Activated naive CD8-positive, alpha-beta T cell treated with anti-CD3 and anti-CD28 coated beads for 36 hours (primary cell): ENCODE data around the gene CHST12. TPM values are rescaled to one million over a fixed set of nuclear protein-coding genes. Genes with fewer than 3 reads are reported as not detected.
"Not testable (repeated sequence)": the region's sequence is repeated elsewhere in the genome, so short reads cannot be mapped to it uniquely, and the experiment has no call there.

ENCODE experiments used
- DNase-seq: peaks from one replicate; pipeline ENCODE4 v3.0.0; 2021
- H3K27ac Mint-ChIP-seq: one replicate; pipeline ENCODE4 v1.8.0; 2022; ENCODE audit warnings: mild to moderate bottlenecking, moderate library complexity, mixed read lengths
- H3K27me3 Mint-ChIP-seq: one replicate; pipeline ENCODE4 v1.8.0; 2022; ENCODE audit warnings: mild to moderate bottlenecking, mixed read lengths
- H3K36me3 Mint-ChIP-seq: one replicate; pipeline ENCODE4 v1.8.0; 2021; ENCODE audit warnings: mild to moderate bottlenecking, mixed read lengths
- H3K4me1 Mint-ChIP-seq: one replicate; pipeline ENCODE4 v1.8.0; 2021; ENCODE audit warnings: mixed read lengths
- H3K4me3 Mint-ChIP-seq: one replicate; pipeline ENCODE4 v1.8.0; 2022; ENCODE audit warnings: mild to moderate bottlenecking, moderate library complexity, mixed read lengths
- H3K9me3 Mint-ChIP-seq: one replicate; pipeline ENCODE4 v1.8.0; 2022; ENCODE audit warnings: mixed read lengths
- total RNA-seq, 2 experiments: library from RNA; stranded (reverse); gene quantifications; one replicate each; pipeline ENCODE4 v1.2.3, GENCODE V29; 2021

CHST12 gene
- total RNA-seq, 2 experiments from 2014 or later, result 3.1 to 3.2 TPM

DNA sequence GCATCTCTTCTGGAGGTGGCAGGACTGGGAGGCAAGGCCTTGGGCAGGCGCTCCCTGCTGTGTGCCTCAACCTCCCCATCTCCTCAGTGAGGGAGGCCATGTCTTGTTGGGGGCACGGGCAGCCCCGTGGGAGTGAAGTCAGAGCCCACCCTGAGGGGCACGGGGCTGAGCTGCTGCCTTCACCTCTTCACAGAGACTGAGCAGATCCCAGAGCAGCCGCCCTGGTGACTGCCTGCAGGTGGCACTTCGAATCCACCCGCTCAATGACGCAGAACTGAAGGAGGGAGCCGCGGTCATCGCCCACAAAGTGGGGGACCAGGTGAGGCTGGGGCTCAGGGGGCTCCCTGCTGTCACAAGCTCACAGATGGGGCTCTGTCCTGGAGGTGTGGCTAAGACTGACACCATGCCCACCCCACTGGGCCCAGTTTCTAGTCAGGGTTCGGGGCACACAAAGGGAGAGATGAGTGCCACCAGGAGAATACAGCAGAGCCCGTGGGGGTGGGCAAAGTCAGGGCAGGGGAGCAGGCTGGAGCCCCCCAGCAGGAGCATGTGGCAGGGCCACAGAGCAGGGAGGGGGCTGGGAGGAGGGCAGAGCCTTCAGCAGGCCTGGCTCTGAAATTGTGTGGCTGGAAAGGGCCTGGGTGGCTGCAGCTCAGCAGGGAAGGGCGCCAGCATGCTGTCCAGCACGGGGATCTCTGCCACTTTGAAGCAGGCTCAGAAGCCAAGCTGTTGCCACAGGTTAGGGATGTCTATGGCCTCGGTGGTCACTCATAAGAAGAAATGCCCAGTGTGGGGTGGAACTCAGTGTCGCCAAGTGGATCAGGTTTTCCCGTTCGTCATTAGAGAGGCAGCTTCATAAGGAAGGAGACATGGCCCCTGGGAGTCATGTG is 18.8 kb upstream of the CHST12 start:
- H3K9me3 Mint-ChIP-seq, result no peaks in the 10 kb centered on the region
- H3K27ac Mint-ChIP-seq, result no peak overlapping the region
- no peaks in the 10 kb centered on the region for H3K4me1 Mint-ChIP-seq
- no peak for DNase-seq
- no peaks in the 10 kb centered on the region for H3K27me3 Mint-ChIP-seq
- no peak overlapping the region for H3K4me3 Mint-ChIP-seq
- H3K36me3 Mint-ChIP-seq, result peaks cover 21% of the 10 kb centered on the region

- H3K4me3 Mint-ChIP-seq, H3K9me3 Mint-ChIP-seq, H3K27me3 Mint-ChIP-seq, DNase-seq, H3K4me1 Mint-ChIP-seq, H3K27ac Mint-ChIP-seq: not testable (repeated sequence)
- H3K36me3 Mint-ChIP-seq, result peaks cover 12% of the 10 kb centered on the region
Observed at GRCh38 chr7:2386122-2386521, 17.3 kb upstream of the CHST12 start.

DNA sequence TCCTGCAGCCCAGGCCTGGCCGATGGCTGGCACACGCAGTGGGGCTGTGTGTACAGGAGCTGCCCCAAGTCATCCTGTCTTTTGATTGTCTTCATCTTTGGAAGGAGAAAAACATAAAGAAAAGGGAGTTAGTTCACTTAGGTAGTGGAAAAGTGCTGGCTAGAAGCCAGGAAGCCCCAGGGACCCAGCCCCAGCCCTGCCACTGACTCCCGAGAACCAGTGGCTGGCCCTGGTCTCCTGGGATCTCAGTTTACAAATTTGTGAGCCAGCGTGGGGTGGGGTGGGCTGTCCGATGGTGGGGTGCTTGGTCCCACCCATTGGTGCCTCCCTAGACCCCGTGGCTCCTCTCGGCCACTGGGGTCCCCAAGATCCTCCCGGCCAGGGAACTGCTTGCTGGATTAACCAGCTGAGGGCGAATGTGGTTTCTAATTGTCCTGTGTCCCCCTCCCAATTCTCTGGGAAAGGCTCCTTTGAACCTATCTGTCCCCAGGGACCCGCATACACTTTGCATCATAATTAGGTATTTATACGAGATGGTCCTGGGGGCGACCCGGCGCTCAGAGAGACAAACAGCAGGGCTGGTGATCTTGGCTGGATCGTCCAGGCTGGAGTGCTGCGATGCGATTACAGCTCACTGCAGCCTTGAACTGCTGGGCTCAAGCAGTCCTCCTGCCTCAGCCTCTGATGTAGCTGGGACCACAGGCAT is 16.3 kb upstream of the CHST12 start:
- no peak for DNase-seq
- Mint-ChIP-seq H3K27ac (no peak overlapping the region), H3K4me3 (no peak overlapping the region), H3K27me3 (no peaks in the 10 kb centered on the region), H3K36me3 (peaks cover 6% of the 10 kb centered on the region), H3K9me3 (no peaks in the 10 kb centered on the region), H3K4me1 (no peaks in the 10 kb centered on the region)

- H3K9me3 Mint-ChIP-seq, result no peaks in the 10 kb centered on the region
- H3K4me1 Mint-ChIP-seq, result no peaks in the 10 kb centered on the region
- no peaks in the 10 kb centered on the region for H3K27me3 Mint-ChIP-seq
- peaks cover 6% of the 10 kb centered on the region for H3K36me3 Mint-ChIP-seq
- no peak for DNase-seq
- H3K27ac Mint-ChIP-seq, result no peak overlapping the region
- H3K4me3 Mint-ChIP-seq, result no peak overlapping the region
Observed at GRCh38 chr7:2387897-2388636, 15.3 kb upstream of the CHST12 start.

DNA sequence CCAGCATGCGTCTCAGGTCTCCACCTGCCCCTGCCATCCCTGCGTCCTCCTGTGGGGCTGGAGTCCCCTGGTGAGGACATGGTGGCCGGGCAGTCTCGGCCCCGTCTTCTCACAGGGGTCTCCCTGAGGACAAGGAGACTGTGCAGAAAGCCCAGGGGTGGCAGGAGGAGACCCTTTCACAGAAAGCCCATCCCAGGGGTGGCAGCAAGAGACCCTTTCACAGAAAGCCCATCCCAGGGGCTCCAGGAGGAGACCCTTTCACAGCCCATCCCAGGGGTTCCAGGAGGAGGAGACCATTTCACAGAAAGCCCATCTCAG is 14.8 kb upstream of the CHST12 start:
- Mint-ChIP-seq H3K4me3 (no peak overlapping the region), H3K27ac (no peak overlapping the region)

DNA sequence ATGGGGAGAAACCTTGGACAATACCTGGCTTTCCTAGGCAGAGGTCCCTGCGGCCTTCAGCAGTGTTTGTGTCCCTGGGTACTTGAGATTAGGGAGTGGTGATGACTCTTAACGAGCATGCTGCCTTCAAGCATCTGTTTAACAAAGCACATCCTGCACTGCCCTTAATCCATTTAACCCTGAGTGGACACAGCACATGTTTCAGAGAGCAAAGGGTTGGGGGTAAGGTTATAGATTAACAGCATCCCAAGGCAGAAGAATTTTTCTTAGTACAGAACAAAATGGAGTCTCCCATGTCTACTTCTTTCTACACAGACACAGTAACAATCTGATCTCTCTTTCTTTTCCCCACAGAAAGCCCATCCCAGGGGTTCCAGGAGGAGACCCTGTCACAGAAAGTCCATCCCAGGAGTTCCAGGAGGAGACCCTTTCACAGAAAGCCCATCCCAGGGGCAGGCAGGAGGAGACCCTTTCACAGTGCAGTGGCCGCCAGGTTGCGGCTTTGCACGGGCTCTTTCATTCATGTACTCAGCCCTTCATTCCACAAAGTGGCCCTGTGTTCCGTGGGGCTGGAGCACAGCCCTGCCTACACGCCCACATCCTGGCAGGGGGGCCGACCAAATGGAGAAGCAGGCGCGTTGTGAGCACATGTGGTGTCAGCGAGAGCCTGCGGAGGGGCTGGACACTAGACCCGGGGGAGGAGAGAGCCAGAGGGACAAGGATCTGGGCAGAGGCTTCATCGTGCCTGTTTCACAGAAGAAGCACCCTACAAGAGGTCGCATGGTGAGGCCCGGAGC is 13.2 kb upstream of the CHST12 start:
- not testable (repeated sequence) for H3K4me3 Mint-ChIP-seq, H3K36me3 Mint-ChIP-seq, H3K9me3 Mint-ChIP-seq, H3K27me3 Mint-ChIP-seq, H3K4me1 Mint-ChIP-seq, DNase-seq, H3K27ac Mint-ChIP-seq

More for the DNA sequence above, 14.8 kb upstream of the CHST12 start:
- Mint-ChIP-seq H3K4me1 (no peaks in the 10 kb centered on the region), H3K27me3 (no peaks in the 10 kb centered on the region), H3K9me3 (no peaks in the 10 kb centered on the region), H3K36me3 (peaks cover 6% of the 10 kb centered on the region)
- DNase-seq, result no peak

DNA sequence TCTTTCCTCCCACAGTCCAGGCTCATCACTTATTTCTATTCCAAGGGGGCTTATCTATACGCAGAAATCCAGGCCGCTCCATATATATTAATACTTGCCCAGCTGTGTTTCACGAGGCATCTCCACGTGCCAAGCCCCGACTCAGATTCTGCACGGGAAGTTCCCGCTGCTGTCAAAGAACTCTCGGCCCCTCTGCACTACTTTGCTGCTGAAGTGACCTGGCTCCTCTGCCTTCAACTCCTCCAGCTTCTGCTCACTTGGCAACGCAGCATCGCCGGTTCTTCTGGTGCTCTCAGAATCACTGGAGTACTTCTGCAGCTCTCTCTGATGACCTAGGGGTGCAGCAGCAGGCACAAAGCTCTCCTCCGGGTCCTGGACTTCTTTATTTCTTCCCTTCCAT is 9.7 kb upstream of the CHST12 start:
- Mint-ChIP-seq H3K36me3 (no peaks in the 10 kb centered on the region), H3K4me1 (no peaks in the 10 kb centered on the region), H3K4me3 (no peak overlapping the region), H3K9me3 (no peaks in the 10 kb centered on the region), H3K27ac (no peak overlapping the region), H3K27me3 (no peaks in the 10 kb centered on the region)
- DNase-seq, result no peak

DNA sequence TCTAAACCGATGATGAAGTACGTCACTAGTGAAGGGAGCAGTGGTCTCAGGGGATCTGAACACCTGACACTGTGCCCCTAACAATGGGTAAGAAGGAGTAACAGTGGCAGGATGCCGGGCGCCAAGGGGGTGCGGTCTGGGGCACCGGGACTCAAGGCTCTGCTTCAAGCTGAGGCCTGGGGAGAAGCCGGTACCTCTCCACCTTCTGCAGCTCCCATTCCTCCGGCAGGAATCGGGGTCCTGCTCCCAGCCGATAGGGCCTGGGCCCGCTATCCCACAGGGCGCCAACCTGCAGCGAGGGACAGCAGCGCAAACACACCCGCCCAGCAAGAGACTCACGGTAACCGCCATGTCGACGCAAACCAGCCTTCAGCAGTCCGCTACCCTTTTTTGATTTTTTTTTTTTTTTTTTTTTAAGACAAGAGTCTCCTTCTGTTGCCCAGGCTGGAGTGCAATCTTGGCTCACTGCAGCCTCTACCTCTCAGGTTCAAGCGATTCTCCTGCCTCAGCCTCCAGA is 8.8 kb upstream of the CHST12 start:
- H3K9me3 Mint-ChIP-seq, result no peaks in the 10 kb centered on the region
- no peak for DNase-seq
- no peaks in the 10 kb centered on the region for H3K27me3 Mint-ChIP-seq
- H3K27ac Mint-ChIP-seq, result no peak overlapping the region
- H3K4me3 Mint-ChIP-seq, result no peak overlapping the region
- peaks cover 5% of the 10 kb centered on the region for H3K4me1 Mint-ChIP-seq
- no peaks in the 10 kb centered on the region for H3K36me3 Mint-ChIP-seq

GRCh38 chr7:2398506-2398905 is 4.9 kb upstream of the CHST12 start:
- H3K27me3 Mint-ChIP-seq, result no peaks in the 10 kb centered on the region
- no peak overlapping the region for H3K27ac Mint-ChIP-seq
- H3K9me3 Mint-ChIP-seq, result no peaks in the 10 kb centered on the region
- peaks cover 21% of the 10 kb centered on the region for H3K4me1 Mint-ChIP-seq
- H3K36me3 Mint-ChIP-seq, result no peaks in the 10 kb centered on the region
- DNase-seq, result no peak
- no peak overlapping the region for H3K4me3 Mint-ChIP-seq

GRCh38 chr7:2399848-2400587 is 3.4 kb upstream of the CHST12 start:
- peaks cover 4% of the 10 kb centered on the region for H3K36me3 Mint-ChIP-seq
- peaks cover 2% of the 10 kb centered on the region for H3K9me3 Mint-ChIP-seq
- no peak overlapping the region for H3K4me3 Mint-ChIP-seq
- peak overlapping the region; percentile 48 for H3K27ac Mint-ChIP-seq
- no peaks in the 10 kb centered on the region for H3K27me3 Mint-ChIP-seq
- peak; percentile 48 for DNase-seq
- peaks cover 30% of the 10 kb centered on the region for H3K4me1 Mint-ChIP-seq

GRCh38 chr7:2402687-2403013 is 761 bp upstream of the CHST12 start:
- no peaks in the 10 kb centered on the region for H3K27me3 Mint-ChIP-seq
- no peak for DNase-seq
- H3K9me3 Mint-ChIP-seq, result peaks cover 4% of the 10 kb centered on the region
- H3K27ac Mint-ChIP-seq, result peak overlapping the region; percentile 62
- H3K4me1 Mint-ChIP-seq, result peaks cover 49% of the 10 kb centered on the region
- peak overlapping the region; percentile 79 for H3K4me3 Mint-ChIP-seq
- peaks cover 7% of the 10 kb centered on the region for H3K36me3 Mint-ChIP-seq

GRCh38 chr7:2403718-2404648 is 572 bp downstream of the CHST12 start:
- peak overlapping the region; percentile 75 for H3K4me3 Mint-ChIP-seq
- peak; percentile 44 for DNase-seq
- peaks cover 4% of the 10 kb centered on the region for H3K9me3 Mint-ChIP-seq
- H3K27ac Mint-ChIP-seq, result peak overlapping the region; percentile 86
- H3K36me3 Mint-ChIP-seq, result peaks cover 7% of the 10 kb centered on the region
- no peaks in the 10 kb centered on the region for H3K27me3 Mint-ChIP-seq
- H3K4me1 Mint-ChIP-seq, result peaks cover 56% of the 10 kb centered on the region

DNA sequence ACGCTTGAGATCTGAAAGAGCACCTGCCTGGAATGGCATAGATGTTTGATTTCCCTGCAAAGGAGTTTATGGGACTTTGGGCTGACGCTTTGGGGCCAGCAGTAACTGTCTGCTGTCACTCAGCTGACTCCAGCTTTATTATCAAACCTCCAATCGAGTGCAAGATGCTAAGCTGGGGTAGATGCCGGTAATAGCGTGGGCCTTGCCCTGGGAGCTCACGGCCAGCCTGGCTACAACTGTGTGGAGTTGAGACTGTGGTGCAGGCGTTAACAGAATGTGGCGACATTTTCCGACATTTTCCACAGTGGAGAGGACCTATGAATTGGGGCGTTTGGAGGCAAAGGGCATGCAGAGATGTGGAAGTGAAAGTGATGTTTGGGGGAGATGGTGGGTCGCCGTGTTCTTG is 1.3 kb downstream of the CHST12 start:
- peak overlapping the region; percentile 86 for H3K27ac Mint-ChIP-seq
- H3K4me1 Mint-ChIP-seq, result peaks cover 58% of the 10 kb centered on the region
- no peak for DNase-seq
- no peaks in the 10 kb centered on the region for H3K27me3 Mint-ChIP-seq
- H3K36me3 Mint-ChIP-seq, result peaks cover 7% of the 10 kb centered on the region
- peaks cover 4% of the 10 kb centered on the region for H3K9me3 Mint-ChIP-seq
- peak overlapping the region; percentile 75 for H3K4me3 Mint-ChIP-seq
